CD14-positive monocyte (primary cell): ENCODE measurements around the gene KRTAP10-1. TPM values are rescaled to one million over a fixed set of nuclear protein-coding genes. Genes with fewer than 3 reads are reported as not detected.
A peak's percentile ranks its signal among the peaks of the same experiment; 100 is the strongest.

Experiments
- DNase-seq, 3 donors: peaks; one replicate each; pipeline ENCODE4 v3.0.0-alpha.2; 2011 to 2022
- H2AFZ ChIP-seq: 2 replicates; pipeline ENCODE4 v1.6.0; 2012; ENCODE audit warnings: mild to moderate bottlenecking, low read depth, low read length, inconsistent platforms; ENCODE audit not compliant: insufficient read depth, poor library complexity, severe bottlenecking
- H3K27ac ChIP-seq, 2 donors: 1 replicate in 1 of 2; 2 replicates in 1 of 2; pipeline ENCODE4 v1.5.1; 2012 to 2013; ENCODE audit warnings: low read length in 2 of 2, control low read depth in 1 of 2, inconsistent platforms in 1 of 2, low read depth in 1 of 2, mild to moderate bottlenecking in 1 of 2
- H3K27me3 ChIP-seq, 2 donors: one replicate each; pipeline versions ENCODE4 v1.6.0 to v1.6.1; 2011 to 2013; ENCODE audit warnings: low read length in 2 of 2; ENCODE audit not compliant: control insufficient read depth in 2 of 2, insufficient read depth in 2 of 2
- H3K36me3 ChIP-seq, 2 donors: replicated peaks in 1 of 2; 1 replicate in 1 of 2; 2 replicates in 1 of 2; pipeline versions ENCODE4 v1.5.1 to v1.6.1; 2012 to 2013; ENCODE audit warnings: low read length in 2 of 2, control low read depth in 1 of 2, inconsistent platforms in 1 of 2, mild to moderate bottlenecking in 1 of 2; ENCODE audit not compliant: insufficient read depth in 2 of 2, control insufficient read depth in 1 of 2
- H3K4me1 ChIP-seq, 2 donors: 1 replicate in 1 of 2; 2 replicates in 1 of 2; pipeline versions ENCODE4 v1.5.1 to v1.6.1; 2012 to 2013; ENCODE audit warnings: low read length in 2 of 2, control low read depth in 1 of 2, inconsistent platforms in 1 of 2, mild to moderate bottlenecking in 1 of 2, moderate library complexity in 1 of 2; ENCODE audit not compliant: insufficient read depth in 2 of 2, control insufficient read depth in 1 of 2
- H3K4me2 ChIP-seq: replicated peaks from 2 replicates; pipeline ENCODE3; 2012; ENCODE audit warnings: low read length, moderate library complexity, mild to moderate bottlenecking; ENCODE audit not compliant: poor library complexity, severe bottlenecking; ENCODE audit errors: extremely low read depth
- H3K4me3 ChIP-seq, 3 experiments: fragments of 200-600 bp in 1 of 3; sonication (generic) in 1 of 3; replicated peaks in 1 of 3; 1 replicate in 2 of 3; 2 replicates in 1 of 3; pipeline ENCODE4 v1.5.1; 2011 to 2013; ENCODE audit warnings: low read length in 3 of 3, mild to moderate bottlenecking in 3 of 3, control low read depth in 2 of 3, low read depth in 2 of 3, inconsistent platforms in 1 of 3, moderate library complexity in 1 of 3
- H3K79me2 ChIP-seq: 2 replicates; pipeline ENCODE4 v1.6.0; 2012; ENCODE audit warnings: mild to moderate bottlenecking, control low read depth, inconsistent platforms, low read length, moderate library complexity; ENCODE audit not compliant: insufficient read depth
- H3K9ac ChIP-seq: 2 replicates; pipeline ENCODE4 v1.6.0; 2017; ENCODE audit warnings: low read length, mild to moderate bottlenecking; ENCODE audit not compliant: insufficient read depth, poor library complexity, severe bottlenecking
- H3K9me3 ChIP-seq, 2 donors: replicated peaks in 1 of 2; 1 replicate in 1 of 2; 2 replicates in 1 of 2; pipeline versions ENCODE4 v1.5.1 to v1.6.1; 2012 to 2013; ENCODE audit warnings: low read length in 2 of 2, control low read depth in 1 of 2; ENCODE audit not compliant: control insufficient read depth in 1 of 2, insufficient read depth in 1 of 2
- H4K20me1 ChIP-seq: 2 replicates; pipeline ENCODE4 v1.6.0; 2012; ENCODE audit warnings: mild to moderate bottlenecking, low read length, control low read depth, moderate library complexity; ENCODE audit not compliant: insufficient read depth
- H3K27ac Mint-ChIP-seq, 7 donors: one replicate each; pipeline ENCODE4 v1.8.0; 2020; ENCODE audit warnings: mild to moderate bottlenecking in 7 of 7, mixed read lengths in 7 of 7, moderate library complexity in 6 of 7, inconsistent platforms in 2 of 7
- H3K27me3 Mint-ChIP-seq, 3 donors: one replicate each; pipeline ENCODE4 v1.8.0; 2021 to 2022; ENCODE audit warnings: low read depth in 3 of 3, mild to moderate bottlenecking in 3 of 3, mixed read lengths in 3 of 3, moderate library complexity in 3 of 3, inconsistent platforms in 1 of 3
- H3K36me3 Mint-ChIP-seq, 2 donors: one replicate each; pipeline ENCODE4 v1.8.0; 2020; ENCODE audit warnings: mixed read lengths in 2 of 2, inconsistent platforms in 1 of 2, mild to moderate bottlenecking in 1 of 2
- H3K4me1 Mint-ChIP-seq: one replicate; pipeline ENCODE4 v1.8.0; 2020; ENCODE audit warnings: mild to moderate bottlenecking, mixed read lengths
- H3K4me3 Mint-ChIP-seq, 2 donors: one replicate each; pipeline ENCODE4 v1.8.0; 2020; ENCODE audit warnings: mild to moderate bottlenecking in 2 of 2, mixed read lengths in 2 of 2, moderate library complexity in 1 of 2
- H3K9me3 Mint-ChIP-seq, 7 donors: one replicate each; pipeline ENCODE4 v1.8.0; 2020 to 2022; ENCODE audit warnings: mixed read lengths in 7 of 7, mild to moderate bottlenecking in 6 of 7, moderate library complexity in 6 of 7, inconsistent platforms in 2 of 7
- CTCF ChIP-seq: fragments of 200-600 bp; IDR thresholded peaks from one replicate; pipeline ENCODE4 v1.8.0; 2022; ENCODE audit warnings: antibody characterized with exemption, mild to moderate bottlenecking
- WGBS: methylation state at CpG from one replicate; pipeline ENCODE4 v1.1.5; 2013; ENCODE audit warnings: missing lambda C conversion rate; ENCODE audit not compliant: insufficient coverage; 5-methylcytosine and 5-hydroxymethylcytosine counted together
- intact Hi-C, 2 donors: fragments of 100-400 bp; cut with micrococcal nuclease; formaldehyde crosslinking; loops; one replicate each; pipeline versions ENCODE4 v1.15.0 to v1.15.1; 2023
- polyA plus RNA-seq, 3 donors: library from polyadenylated mRNA; depleted of rRNA in 1 of 3; unstranded in 2 of 3; stranded (reverse) in 1 of 3; fragments of 300-500 nt in 2 of 3; fragments of >200 nt in 1 of 3; fragmentation: Illumina TruSeq in 2 of 3; gene quantifications; 1 replicate in 2 of 3; 2 replicates in 1 of 3; pipeline ENCODE4 v1.2.3, GENCODE V29; 2012 to 2021

The KRTAP10-1 gene
- polyA plus RNA-seq, 3 donors, result not detected

- peaks cover 0 to 17% (median 11%) of the 10 kb centered on the region in 3 donors for H3K27me3 Mint-ChIP-seq
- intact Hi-C loops, result no loop called here
- peak overlapping the region in 1 of 7 donors; percentile 34 for H3K27ac Mint-ChIP-seq
- Histone ChIP-seq H3K9me3 (no peaks in the 10 kb centered on the region), H3K27ac (no peak overlapping the region), H3K9ac (no peak overlapping the region), H4K20me1 (no peaks in the 10 kb centered on the region), H2AFZ (no peak overlapping the region), H3K36me3 (no peaks in the 10 kb centered on the region), H3K4me2 (no peak overlapping the region), H3K79me2 (no peaks in the 10 kb centered on the region), H3K27me3 (no peaks in the 10 kb centered on the region), H3K4me3 (no peak overlapping the region), H3K4me1 (no peaks in the 10 kb centered on the region)
- no peak for TF ChIP-seq CTCF
- no peak overlapping the region for H3K4me3 Mint-ChIP-seq
- WGBS, result 96% methylated on average over 5 of the region's 6 CpGs
- no peaks in the 10 kb centered on the region for H3K36me3 Mint-ChIP-seq
- peaks cover 0 to 4% (median 0%) of the 10 kb centered on the region in 7 donors for H3K9me3 Mint-ChIP-seq
- no peaks in the 10 kb centered on the region for H3K4me1 Mint-ChIP-seq
- DNase-seq, result no peak
These were observed 5.3 kb downstream of the KRTAP10-1 start for GRCh38 chr21:44534688-44535087.

- Histone ChIP-seq H3K36me3 (no peaks in the 10 kb centered on the region), H3K9me3 (no peaks in the 10 kb centered on the region), H3K4me1 (no peaks in the 10 kb centered on the region), H2AFZ (no peak overlapping the region), H4K20me1 (no peaks in the 10 kb centered on the region), H3K4me3 (no peak overlapping the region), H3K27me3 (no peaks in the 10 kb centered on the region), H3K4me2 (no peak overlapping the region), H3K9ac (no peak overlapping the region), H3K79me2 (no peaks in the 10 kb centered on the region), H3K27ac (no peak overlapping the region)
- H3K4me1 Mint-ChIP-seq, result no peaks in the 10 kb centered on the region
- H3K9me3 Mint-ChIP-seq, result peaks cover 0 to 4% (median 0%) of the 10 kb centered on the region in 7 donors
- peaks cover 0 to 17% (median 13%) of the 10 kb centered on the region in 3 donors for H3K27me3 Mint-ChIP-seq
- WGBS, result 96% methylated on average over 9 of the region's 21 CpGs
- no peak for TF ChIP-seq CTCF
- H3K27ac Mint-ChIP-seq, result no peak overlapping the region
- no peaks in the 10 kb centered on the region for H3K36me3 Mint-ChIP-seq
- no peak for DNase-seq
- intact Hi-C loops, result no loop called here
- H3K4me3 Mint-ChIP-seq, result no peak overlapping the region
These were observed 5.9 kb downstream of the KRTAP10-1 start for GRCh38 chr21:44533891-44534627.
